Endometrium (tissue), 2 donors: ENCODE results near the gene HMG20A.
"Not testable (repeated sequence)": the region's sequence is repeated elsewhere in the genome, so short reads cannot be mapped to it uniquely, and the experiment has no call there.

Source experiments
- FAIRE-seq: peaks from 2 replicates; lab custom pipeline; 2012; peaks lifted over from hg19 to GRCh38; lab: Jason Lieb, UNC
- donor health status: control.
- donor health status: control.

HMG20A gene

GRCh38 chr15:77409259-77410156 lies 11.2 kb upstream of the HMG20A start:
- FAIRE-seq, result no peak

- not testable (repeated sequence) for FAIRE-seq
Measured at GRCh38 chr15:77410157-77410500, 10.6 kb upstream of the HMG20A start.

GRCh38 chr15:77410701-77411618 lies 9.7 kb upstream of the HMG20A start:
- no peak for FAIRE-seq

GRCh38 chr15:77411619-77411976 lies 9.1 kb upstream of the HMG20A start:
- FAIRE-seq, result no peak

GRCh38 chr15:77412972-77413698 lies 7.6 kb upstream of the HMG20A start:
- FAIRE-seq, result no peak

- no peak for FAIRE-seq
Measured at GRCh38 chr15:77413699-77414349, 6.9 kb upstream of the HMG20A start.

GRCh38 chr15:77414789-77415442 lies 5.8 kb upstream of the HMG20A start:
- no peak for FAIRE-seq

- FAIRE-seq, result no peak
Measured at GRCh38 chr15:77415450-77416147, 5.1 kb upstream of the HMG20A start.

- FAIRE-seq, result no peak
Measured at GRCh38 chr15:77416148-77416455, 4.6 kb upstream of the HMG20A start.

- no peak for FAIRE-seq
Measured at GRCh38 chr15:77416954-77417353, 3.7 kb upstream of the HMG20A start.

GRCh38 chr15:77417602-77418001 lies 3.1 kb upstream of the HMG20A start:
- FAIRE-seq, result no peak

- FAIRE-seq, result no peak
Measured at GRCh38 chr15:77418391-77418965, 2.2 kb upstream of the HMG20A start.

GRCh38 chr15:77418966-77419835 lies 1.5 kb upstream of the HMG20A start:
- FAIRE-seq, result no peak

GRCh38 chr15:77419836-77420609 lies 665 bp upstream of the HMG20A start, which contains the start of gene PEAK1:
Gene PEAK1 (minus strand): TSS chr15:77420104. CDS start chr15:77181926, 238,178 bp downstream.
- no peak for FAIRE-seq

GRCh38 chr15:77421370-77421700 lies 647 bp downstream of the HMG20A start:
- FAIRE-seq, result no peak

GRCh38 chr15:77425104-77425503 lies 4.4 kb downstream of the HMG20A start:
- no peak for FAIRE-seq

GRCh38 chr15:77426377-77426776 lies 5.7 kb downstream of the HMG20A start:
- FAIRE-seq, result no peak

GRCh38 chr15:77426871-77427270 lies 6.2 kb downstream of the HMG20A start:
- no peak for FAIRE-seq

- no peak for FAIRE-seq
Measured at GRCh38 chr15:77430213-77430612, 9.5 kb downstream of the HMG20A start.
